ENCODE measurements around the gene FOXP4. TPM values are rescaled to one million over a fixed set of nuclear protein-coding genes. Genes with fewer than 3 reads are reported as not detected.

FOXP4 gene
- total RNA-seq, 1 donor from 2014 or later: 30.0 TPM

DNA sequence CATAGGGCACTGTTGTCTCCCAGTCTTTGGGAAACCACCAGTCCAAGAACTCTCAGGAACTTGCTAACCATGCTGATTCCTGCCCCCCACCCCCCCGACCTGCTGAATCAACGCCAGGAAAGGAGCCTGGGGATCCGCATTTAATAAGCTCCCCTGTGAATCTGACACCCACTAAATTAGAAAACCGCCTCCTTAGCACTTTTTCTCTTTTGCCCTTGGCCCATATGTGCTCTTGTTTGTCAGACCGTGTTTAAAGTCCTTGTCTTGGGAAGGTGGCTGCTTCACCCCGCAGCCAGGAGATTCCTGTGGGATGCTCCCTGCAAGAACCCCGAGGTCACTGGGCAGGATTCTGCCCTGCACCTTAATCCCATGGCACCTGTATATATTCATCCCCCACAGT lies 15.7 kb upstream of the FOXP4 start:
- no peak overlapping the region for H3K27ac ChIP-seq
- no peak for ATAC-seq

DNA sequence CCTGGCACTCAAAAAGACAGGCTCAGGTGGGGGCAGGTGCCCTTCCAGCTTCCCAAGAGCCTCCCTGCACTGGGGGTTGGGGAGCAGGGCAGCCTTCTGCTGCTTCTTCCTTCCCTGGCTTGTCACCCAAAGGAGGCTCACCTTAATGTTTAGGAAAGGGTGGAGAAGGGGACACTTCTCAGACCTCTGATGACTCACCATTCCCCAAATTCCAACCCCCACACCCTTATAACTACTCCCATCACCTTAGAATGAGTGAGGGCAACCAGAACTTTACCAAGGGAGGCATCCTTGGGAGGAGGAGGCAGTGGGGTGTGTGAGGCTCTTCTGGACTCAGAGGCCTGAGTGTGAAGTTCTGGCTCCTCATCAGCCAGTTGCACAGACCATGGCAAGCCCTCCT lies 15.2 kb upstream of the FOXP4 start:
- DNase-seq (no peak), ATAC-seq (no peak)
- Histone ChIP-seq H3K27ac (no peak overlapping the region), H3K4me3 (no peak overlapping the region), H3K9me3 (no peaks in the 10 kb centered on the region), H3K27me3 (ENCODE audit: low read depth) (peaks cover 14% of the 10 kb centered on the region), H3K36me3 (no peaks in the 10 kb centered on the region), H3K4me1 (peaks cover 23% of the 10 kb centered on the region)
- TF ChIP-seq, protein P1, sequence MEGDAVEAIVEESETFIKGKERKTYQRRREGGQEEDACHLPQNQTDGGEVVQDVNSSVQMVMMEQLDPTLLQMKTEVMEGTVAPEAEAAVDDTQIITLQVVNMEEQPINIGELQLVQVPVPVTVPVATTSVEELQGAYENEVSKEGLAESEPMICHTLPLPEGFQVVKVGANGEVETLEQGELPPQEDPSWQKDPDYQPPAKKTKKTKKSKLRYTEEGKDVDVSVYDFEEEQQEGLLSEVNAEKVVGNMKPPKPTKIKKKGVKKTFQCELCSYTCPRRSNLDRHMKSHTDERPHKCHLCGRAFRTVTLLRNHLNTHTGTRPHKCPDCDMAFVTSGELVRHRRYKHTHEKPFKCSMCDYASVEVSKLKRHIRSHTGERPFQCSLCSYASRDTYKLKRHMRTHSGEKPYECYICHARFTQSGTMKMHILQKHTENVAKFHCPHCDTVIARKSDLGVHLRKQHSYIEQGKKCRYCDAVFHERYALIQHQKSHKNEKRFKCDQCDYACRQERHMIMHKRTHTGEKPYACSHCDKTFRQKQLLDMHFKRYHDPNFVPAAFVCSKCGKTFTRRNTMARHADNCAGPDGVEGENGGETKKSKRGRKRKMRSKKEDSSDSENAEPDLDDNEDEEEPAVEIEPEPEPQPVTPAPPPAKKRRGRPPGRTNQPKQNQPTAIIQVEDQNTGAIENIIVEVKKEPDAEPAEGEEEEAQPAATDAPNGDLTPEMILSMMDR (IDR thresholded peaks at IDR 0.05): no peak
- intact Hi-C loops (cut with DNase I): no loop called here

More for the DNA sequence above, 15.7 kb upstream of the FOXP4 start:
- TF ChIP-seq, protein P1 (IDR thresholded peaks at IDR 0.05): no peak
- no peaks in the 10 kb centered on the region for H3K36me3 ChIP-seq
- intact Hi-C loops (cut with DNase I): no loop called here
- no peak overlapping the region for H3K4me3 ChIP-seq
- peaks cover 14% of the 10 kb centered on the region for H3K27me3 ChIP-seq (ENCODE audit: low read depth)
- H3K4me1 ChIP-seq: peaks cover 23% of the 10 kb centered on the region
- DNase-seq: no peak
- H3K9me3 ChIP-seq: no peaks in the 10 kb centered on the region

DNA sequence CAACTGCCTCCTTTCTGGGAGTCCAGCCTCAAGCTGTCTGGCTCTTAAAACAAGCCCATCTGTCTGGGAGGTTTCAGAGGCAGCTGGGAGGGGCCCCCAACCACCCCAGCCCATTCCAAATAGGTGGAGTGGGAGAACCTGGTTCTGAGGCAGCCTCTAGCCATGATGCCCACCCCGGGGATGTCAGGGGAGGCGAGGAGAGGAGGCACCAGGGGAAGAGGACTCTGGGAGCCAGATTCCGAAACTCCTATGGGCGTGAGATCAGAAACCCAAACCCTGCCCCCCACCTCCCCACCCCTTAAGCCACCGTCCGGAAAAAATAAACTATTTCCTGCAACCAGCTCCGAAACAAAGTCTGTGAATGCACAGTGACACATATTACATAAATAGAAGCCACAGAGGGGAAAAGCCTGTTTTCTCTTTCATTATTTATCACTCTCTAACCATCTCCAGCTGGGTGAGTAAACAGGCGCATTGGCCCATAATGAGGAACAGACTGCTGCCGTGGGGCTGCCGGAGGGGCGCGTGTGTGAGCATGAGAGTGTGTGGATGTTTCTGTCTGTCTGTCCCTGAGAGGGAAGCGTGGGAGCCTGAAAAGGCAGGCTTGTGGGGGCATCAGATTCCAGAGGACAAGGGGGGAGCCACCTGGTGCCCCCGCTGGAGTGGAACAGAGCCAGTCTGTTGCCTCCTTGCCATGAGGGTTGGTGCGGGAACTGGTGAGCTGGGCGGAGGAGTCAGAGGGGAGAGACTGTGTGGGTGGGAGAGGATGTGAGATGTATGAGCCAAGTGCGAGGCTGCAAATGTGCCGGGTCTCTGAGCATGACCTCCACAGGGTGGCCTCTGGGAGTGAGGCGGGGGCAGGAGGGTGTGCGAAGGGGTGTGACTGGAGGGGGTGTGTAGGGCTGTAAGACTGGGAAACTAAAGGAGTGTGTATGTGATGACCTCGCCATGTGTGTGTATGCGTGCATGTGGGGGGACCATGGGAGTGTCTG lies 14.3 kb upstream of the FOXP4 start:
- H3K27ac ChIP-seq: no peak overlapping the region
- ATAC-seq (peak; percentile 19 to 39), DNase-seq (no peak)
- H3K9me3 ChIP-seq: no peaks in the 10 kb centered on the region
- peak overlapping the region; percentile 21 for H3K4me3 ChIP-seq
- intact Hi-C loops (cut with DNase I): no loop called here
- peaks cover 14% of the 10 kb centered on the region for H3K27me3 ChIP-seq (ENCODE audit: low read depth)
- no peaks in the 10 kb centered on the region for H3K36me3 ChIP-seq
- TF ChIP-seq, protein P1 (IDR thresholded peaks at IDR 0.05): no peak
- peaks cover 27% of the 10 kb centered on the region for H3K4me1 ChIP-seq

DNA sequence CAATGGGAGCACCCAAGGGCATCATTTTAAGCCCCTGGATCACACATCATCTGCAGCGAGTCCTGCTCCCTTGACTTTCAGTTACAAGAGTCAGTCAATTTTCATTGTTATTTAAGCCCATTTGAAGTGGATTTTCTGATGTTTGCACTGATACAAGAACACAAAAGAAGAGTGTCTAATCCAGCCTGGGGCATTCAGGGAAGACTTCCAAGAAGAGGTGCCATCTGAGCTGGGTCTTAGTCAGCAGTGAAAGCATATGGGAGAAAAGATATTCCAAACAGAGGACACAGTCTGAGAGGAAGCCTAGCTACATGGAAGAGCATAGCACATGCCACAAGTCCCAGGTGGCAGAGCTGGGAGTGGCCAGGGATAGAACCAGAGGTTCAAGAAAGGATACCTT lies 10.4 kb upstream of the FOXP4 start:
- intact Hi-C loops (cut with DNase I): no loop called here
- Histone ChIP-seq H3K4me3 (no peak overlapping the region), H3K36me3 (no peaks in the 10 kb centered on the region), H3K27me3 (ENCODE audit: low read depth) (no peaks in the 10 kb centered on the region), H3K27ac (no peak overlapping the region), H3K9me3 (no peaks in the 10 kb centered on the region), H3K4me1 (peaks cover 44% of the 10 kb centered on the region)
- ATAC-seq (no peak), DNase-seq (no peak)
- TF ChIP-seq, protein P1 (IDR thresholded peaks at IDR 0.05): no peak

DNA sequence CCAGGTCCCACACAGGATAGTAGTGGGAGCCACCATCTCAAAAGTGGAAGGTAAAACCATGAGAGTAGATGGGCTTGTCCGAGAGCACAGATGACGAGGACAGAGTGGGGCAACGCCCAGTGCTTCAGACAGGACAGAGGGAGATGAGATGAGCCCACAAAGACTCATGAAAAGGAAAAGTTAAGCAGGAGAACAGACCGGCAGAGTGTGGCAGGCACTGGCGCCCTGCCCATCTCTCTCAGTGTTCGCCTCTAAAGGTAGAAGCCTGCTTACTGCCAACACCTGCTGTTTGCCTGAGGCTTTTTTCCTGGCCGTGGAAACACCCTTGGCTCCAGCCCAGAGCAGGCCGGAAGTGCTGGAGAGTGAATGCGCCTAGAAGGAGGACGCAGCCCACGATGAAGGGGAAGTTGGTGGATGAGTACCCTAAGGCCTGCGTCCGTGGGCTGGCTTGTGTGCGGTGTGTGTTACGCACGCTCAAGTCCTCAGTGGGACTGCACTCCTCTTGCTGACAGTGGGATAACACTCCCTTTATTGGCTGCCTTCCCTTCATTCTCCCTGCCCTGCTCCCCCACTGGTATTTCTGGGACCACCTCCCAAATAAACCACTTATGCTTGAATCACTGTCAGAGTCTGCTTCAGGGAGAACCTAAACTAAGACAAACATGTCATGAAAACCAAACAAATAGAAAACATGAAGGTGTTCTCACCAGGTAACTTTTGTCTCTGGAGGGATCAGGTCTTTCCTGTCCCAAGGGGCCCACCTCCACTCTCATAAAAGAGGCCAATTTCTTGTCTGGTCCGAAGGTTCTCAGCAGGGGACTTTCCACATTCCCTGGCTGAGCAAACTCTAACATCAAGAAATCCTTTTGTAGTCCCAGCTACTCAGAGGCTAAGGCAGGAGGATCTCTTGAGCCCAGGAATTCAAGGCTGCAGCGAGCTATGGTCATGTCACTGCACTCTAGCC lies 9.1 kb upstream of the FOXP4 start:
- no peaks in the 10 kb centered on the region for H3K9me3 ChIP-seq
- intact Hi-C loops (cut with DNase I): no loop called here
- H3K4me3 ChIP-seq: no peak overlapping the region
- no peaks in the 10 kb centered on the region for H3K27me3 ChIP-seq (ENCODE audit: low read depth)
- H3K27ac ChIP-seq: peak overlapping the region; percentile 6
- H3K36me3 ChIP-seq: no peaks in the 10 kb centered on the region
- ATAC-seq: peak; percentile 66 to 80
- peaks cover 35% of the 10 kb centered on the region for H3K4me1 ChIP-seq
- peak; percentile 75 for DNase-seq
- TF ChIP-seq, protein P1 (IDR thresholded peaks at IDR 0.05): no peak

All from lower lobe of right lung (tissue), 2 donors.